Measurements from ENCODE around the gene ANKFN1.

GRCh38 chr17:56206351-56206750, 53.1 kb downstream of the ANKFN1 start:
- TF ChIP-seq CTCF (IDR thresholded peaks at IDR 0.05; ENCODE audit: insufficient read depth, low read depth, low read length) (no peak), EZH2 (IDR thresholded peaks at IDR 0.05; ENCODE audit: insufficient read depth, low read length) (no peak)
